Stomach (tissue), 4 donors: ENCODE measurements around the gene SLC22A4.

Experiments
- EP300 ChIP-seq: sonication (generic); formaldehyde crosslinking; IDR thresholded peaks from one replicate; pipeline ENCODE4 v1.6.1; 2017; ENCODE audit warnings: antibody characterized with exemption
- POLR2A ChIP-seq, 4 donors: fragments of 450-650 bp; IDR thresholded peaks; one replicate each; pipeline ENCODE4 v1.6.1; 2016; ENCODE audit warnings: antibody characterized with exemption in 4 of 4, control low read depth in 2 of 4, mild to moderate bottlenecking in 1 of 4, moderate library complexity in 1 of 4
- POLR2AphosphoS5 ChIP-seq, 3 donors: sonication (generic); formaldehyde crosslinking; IDR thresholded peaks; one replicate each; pipeline ENCODE4 v1.6.1; 2016; ENCODE audit warnings: antibody characterized with exemption in 3 of 3
- TF ChIP-seq, protein P1 (sequence below), 7 experiments: fragments of 450-650 bp in 4 of 7; fragments of 200-600 bp in 3 of 7; sonication (generic) in 3 of 7; IDR thresholded peaks; one replicate each; pipeline ENCODE4 v1.5.1; 2016 to 2019; ENCODE audit warnings: antibody characterized with exemption in 7 of 7, control low read depth in 2 of 7, mild to moderate bottlenecking in 1 of 7

DNA sequence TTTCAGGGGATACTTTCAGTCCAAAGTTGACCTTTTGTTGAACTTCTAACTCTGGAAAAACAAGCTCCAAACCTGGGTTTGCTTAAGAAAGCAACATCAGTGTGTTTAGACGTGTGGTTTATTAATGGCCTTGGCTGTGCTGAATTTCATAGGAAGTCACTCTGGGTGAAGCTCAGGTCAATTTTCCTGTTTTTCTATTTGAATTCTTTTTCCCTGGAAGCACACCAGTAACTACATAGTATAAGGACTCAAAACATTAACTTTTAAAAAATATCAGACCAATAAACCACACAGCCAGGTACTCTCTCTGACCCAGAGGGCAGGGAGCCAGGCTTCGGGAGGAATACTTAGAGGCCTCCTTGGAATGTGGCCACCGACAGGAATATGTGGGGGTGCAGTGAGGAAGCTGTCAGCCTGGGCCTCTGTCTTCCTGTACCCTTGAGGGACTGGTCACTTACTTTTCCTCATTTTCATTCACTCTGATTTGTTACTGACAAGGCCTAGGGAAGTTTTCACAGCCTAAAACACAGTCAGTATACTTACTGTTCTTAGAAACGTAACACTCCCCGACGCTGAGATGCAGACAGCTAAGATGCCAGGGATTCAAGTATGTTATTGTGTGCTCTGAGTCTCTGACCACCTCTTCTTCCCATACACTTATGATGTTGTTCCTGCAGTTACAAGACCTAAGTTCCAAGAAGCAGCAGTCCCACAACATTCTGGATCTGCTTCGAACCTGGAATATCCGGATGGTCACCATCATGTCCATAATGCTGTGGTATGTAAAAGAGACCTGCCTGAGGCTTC, 94.3 kb downstream of the SLC22A4 start:
- TF ChIP-seq POLR2A (IDR thresholded peaks at IDR 0.05) (no peak), POLR2AphosphoS5 (IDR thresholded peaks at IDR 0.05) (peak in 2 of 3 donors; percentile 23 to 26), EP300 (no peak)
- TF ChIP-seq, protein P1, sequence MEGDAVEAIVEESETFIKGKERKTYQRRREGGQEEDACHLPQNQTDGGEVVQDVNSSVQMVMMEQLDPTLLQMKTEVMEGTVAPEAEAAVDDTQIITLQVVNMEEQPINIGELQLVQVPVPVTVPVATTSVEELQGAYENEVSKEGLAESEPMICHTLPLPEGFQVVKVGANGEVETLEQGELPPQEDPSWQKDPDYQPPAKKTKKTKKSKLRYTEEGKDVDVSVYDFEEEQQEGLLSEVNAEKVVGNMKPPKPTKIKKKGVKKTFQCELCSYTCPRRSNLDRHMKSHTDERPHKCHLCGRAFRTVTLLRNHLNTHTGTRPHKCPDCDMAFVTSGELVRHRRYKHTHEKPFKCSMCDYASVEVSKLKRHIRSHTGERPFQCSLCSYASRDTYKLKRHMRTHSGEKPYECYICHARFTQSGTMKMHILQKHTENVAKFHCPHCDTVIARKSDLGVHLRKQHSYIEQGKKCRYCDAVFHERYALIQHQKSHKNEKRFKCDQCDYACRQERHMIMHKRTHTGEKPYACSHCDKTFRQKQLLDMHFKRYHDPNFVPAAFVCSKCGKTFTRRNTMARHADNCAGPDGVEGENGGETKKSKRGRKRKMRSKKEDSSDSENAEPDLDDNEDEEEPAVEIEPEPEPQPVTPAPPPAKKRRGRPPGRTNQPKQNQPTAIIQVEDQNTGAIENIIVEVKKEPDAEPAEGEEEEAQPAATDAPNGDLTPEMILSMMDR (IDR thresholded peaks at IDR 0.05): no peak
